Measurements from ENCODE around the gene RHOV. TPM values are rescaled to one million over a fixed set of nuclear protein-coding genes. Genes with fewer than 3 reads are reported as not detected.

RHOV gene, protein sequence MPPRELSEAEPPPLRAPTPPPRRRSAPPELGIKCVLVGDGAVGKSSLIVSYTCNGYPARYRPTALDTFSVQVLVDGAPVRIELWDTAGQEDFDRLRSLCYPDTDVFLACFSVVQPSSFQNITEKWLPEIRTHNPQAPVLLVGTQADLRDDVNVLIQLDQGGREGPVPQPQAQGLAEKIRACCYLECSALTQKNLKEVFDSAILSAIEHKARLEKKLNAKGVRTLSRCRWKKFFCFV
- total RNA-seq: 0.27 TPM in 1 of 2 replicates, not detected in the other

GRCh38 chr15:40873694-40874561 lies at the start of gene RHOV:
Gene RHOV (minus strand): TSS chr15:40874234. CDS start chr15:40874139, 95 bp downstream.
- DNase-seq: peak; percentile 51
- no peak for TF ChIP-seq CTCF (IDR thresholded peaks at IDR 0.05)
- Mint-ChIP-seq H3K27ac (no peak within 1 kb of the TSS), H3K36me3 (ENCODE audit: low read depth) (no peaks in the 10 kb centered on the region), H3K4me1 (peaks cover 29% of the 10 kb centered on the region), H3K9me3 (no peaks in the 10 kb centered on the region), H3K27me3 (peaks cover 2% of the 10 kb centered on the region), H3K4me3 (peak within 1 kb of the TSS; percentile 77)
- peak; percentile 77 for ATAC-seq (ENCODE audit: low read depth)
- intact Hi-C loops (cut with micrococcal nuclease): loop anchor here (1.0 kb wide), 2 partner anchors 17 to 20 kb away; partner anchors contain the start of gene VPS18
- ChIA-PET POLR2A (interaction anchor here (1.4 kb wide), 1 partner anchor 16 kb away, joined by 4 read pairs; no protein-coding TSS in a partner anchor), CTCF (interaction anchor here (0.7 to 2.6 kb wide), 5 partner anchors 14 to 20 kb away, joined by 3 to 23 read pairs (median 8); partner anchors contain the start of gene VPS18)

GRCh38 chr15:40923551-40923950 lies 49.5 kb upstream of the RHOV start:
- Mint-ChIP-seq H3K27ac (no peak overlapping the region), H3K9me3 (no peaks in the 10 kb centered on the region), H3K4me3 (no peak overlapping the region), H3K4me1 (peaks cover 28% of the 10 kb centered on the region), H3K36me3 (ENCODE audit: low read depth) (no peaks in the 10 kb centered on the region), H3K27me3 (peaks cover 19% of the 10 kb centered on the region)
- POLR2A ChIA-PET: interaction anchor here (1.3 kb wide), 1 partner anchor 30 kb away, joined by 3 read pairs; the partner anchor contains the start of gene CHAC1
- DNase-seq (no peak), ATAC-seq (ENCODE audit: low read depth) (no peak)
- no peak for TF ChIP-seq CTCF (IDR thresholded peaks at IDR 0.05)
- intact Hi-C loops (cut with micrococcal nuclease): no loop called here
- CTCF ChIA-PET: no interaction called here

- Mint-ChIP-seq H3K27me3 (peaks cover 19% of the 10 kb centered on the region), H3K4me3 (no peak overlapping the region), H3K36me3 (ENCODE audit: low read depth) (no peaks in the 10 kb centered on the region), H3K9me3 (no peaks in the 10 kb centered on the region), H3K4me1 (peaks cover 20% of the 10 kb centered on the region), H3K27ac (no peak overlapping the region)
- CTCF ChIA-PET: no interaction called here
- ATAC-seq (ENCODE audit: low read depth) (no peak), DNase-seq (no peak)
- POLR2A ChIA-PET: no interaction called here
- no peak for TF ChIP-seq CTCF (IDR thresholded peaks at IDR 0.05)
- intact Hi-C loops (cut with micrococcal nuclease): no loop called here
These were observed 48.6 kb upstream of the RHOV start for GRCh38 chr15:40922608-40923005.

- ATAC-seq (ENCODE audit: low read depth): no peak
These were observed 48.0 kb upstream of the RHOV start for GRCh38 chr15:40921949-40922607.

More at GRCh38 chr15:40921949-40922607, 48.0 kb upstream of the RHOV start:
- ChIA-PET POLR2A (no interaction called here), CTCF (no interaction called here)
- Mint-ChIP-seq H3K36me3 (ENCODE audit: low read depth) (no peaks in the 10 kb centered on the region), H3K4me1 (peaks cover 18% of the 10 kb centered on the region), H3K4me3 (no peak overlapping the region), H3K27me3 (peaks cover 16% of the 10 kb centered on the region), H3K27ac (no peak overlapping the region), H3K9me3 (no peaks in the 10 kb centered on the region)
- no peak for DNase-seq
- intact Hi-C loops (cut with micrococcal nuclease): no loop called here
- no peak for TF ChIP-seq CTCF (IDR thresholded peaks at IDR 0.05)

All from activated B cell treated with CpG ODN at 0.5 μM for 24 hours (primary cell).